Measurements from ENCODE around the gene PNMA8A. TPM values are rescaled to one million over a fixed set of nuclear protein-coding genes. Genes with fewer than 3 reads are reported as not detected.

PNMA8A gene
- polyA plus RNA-seq, 1 donor (not counting 4 experiments of a cell fraction or from before 2014, with no cell fraction given) = 0.24 TPM

DNA sequence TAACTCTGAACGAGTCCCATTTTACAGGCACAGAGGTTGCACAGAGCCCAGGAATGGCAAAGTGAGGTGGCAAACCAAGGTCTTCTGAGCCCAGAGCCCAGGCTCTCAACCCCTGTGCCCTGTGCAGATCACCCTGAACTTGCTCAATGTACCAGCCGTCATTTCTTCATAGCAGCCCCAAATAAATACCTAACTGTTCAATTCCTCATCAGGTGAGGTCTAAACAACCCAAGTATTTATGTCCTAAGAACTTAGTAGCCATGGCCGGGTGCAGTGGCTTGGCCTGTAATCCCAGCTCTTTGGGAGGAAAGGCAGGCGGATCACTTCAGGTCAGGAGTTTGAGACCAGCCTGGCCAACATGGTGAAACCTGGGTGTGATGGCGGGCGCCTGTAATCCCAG lies 46.1 kb upstream of the PNMA8A start:
- H3K4me3 ChIP-seq (ENCODE audit: control insufficient read depth in 2 of 3, extremely low read depth in 1 of 3, insufficient read depth in 2 of 3, low read depth in 1 of 3, low read length in 3 of 3) = no peak overlapping the region
- H3K27ac ChIP-seq (ENCODE audit: control insufficient read depth, insufficient read depth, low read length) = no peak overlapping the region
- no peaks in the 10 kb centered on the region for H3K36me3 ChIP-seq (ENCODE audit: control insufficient read depth in 2 of 2, extremely low read depth in 1 of 2, insufficient read depth in 2 of 2, low read length in 2 of 2)
- H3K9ac ChIP-seq (ENCODE audit: control insufficient read depth, extremely low read depth, insufficient read depth, low read length) = no peak overlapping the region
- DNase-seq (ENCODE audit: low read depth, low spot score) (no peak), FAIRE-seq (no peak)
- H3K27me3 ChIP-seq (ENCODE audit: control insufficient read depth, extremely low read depth, insufficient read depth, low read length) = no peaks in the 10 kb centered on the region
- dilution Hi-C loops (cut with MboI; ENCODE audit: extremely low pct_ligation_motif_present, low sequenced_read_pairs) = no loop called here
- no peaks in the 10 kb centered on the region for H3K79me2 ChIP-seq (ENCODE audit: control insufficient read depth, insufficient read depth, low read length)
- no peaks in the 10 kb centered on the region for H4K20me1 ChIP-seq (ENCODE audit: control insufficient read depth, extremely low read depth, insufficient read depth, low read length)
- TF ChIP-seq EZH2 (IDR thresholded peaks at IDR 0.05; ENCODE audit: low read length) (no peak), CTCF (optimal IDR thresholded peaks at IDR 0.05 in 1 of 3, IDR thresholded peaks at IDR 0.05 in 1 of 3, conservative IDR thresholded peaks at IDR 0.05 in 1 of 3; ENCODE audit: extremely low read depth in 1 of 3, insufficient read depth in 2 of 3, low read length in 3 of 3) (no peak)
- no peaks in the 10 kb centered on the region for H3K9me3 ChIP-seq (ENCODE audit: control insufficient read depth, low read depth, low read length)
- H3K4me1 ChIP-seq (ENCODE audit: control insufficient read depth, extremely low read depth, insufficient read depth, low read length) = peaks cover 3% of the 10 kb centered on the region
- no peak overlapping the region for H2AFZ ChIP-seq (ENCODE audit: control insufficient read depth, low read length)
- no peaks in the 10 kb centered on the region for H3K9me1 ChIP-seq (ENCODE audit: control insufficient read depth, extremely low read depth, insufficient read depth, low read length)
- H3K4me2 ChIP-seq (ENCODE audit: control insufficient read depth, extremely low read depth, insufficient read depth, low read depth, low read length) = no peak overlapping the region

- no peak for FAIRE-seq
Measured at GRCh38 chr19:46515879-46516350, 44.6 kb upstream of the PNMA8A start.

More at GRCh38 chr19:46515879-46516350, 44.6 kb upstream of the PNMA8A start:
- Histone ChIP-seq H3K4me1 (ENCODE audit: control insufficient read depth, extremely low read depth, insufficient read depth, low read length) (peaks cover 3% of the 10 kb centered on the region), H4K20me1 (ENCODE audit: control insufficient read depth, extremely low read depth, insufficient read depth, low read length) (no peaks in the 10 kb centered on the region), H3K36me3 (ENCODE audit: control insufficient read depth in 2 of 2, extremely low read depth in 1 of 2, insufficient read depth in 2 of 2, low read length in 2 of 2) (no peaks in the 10 kb centered on the region), H3K27ac (ENCODE audit: control insufficient read depth, insufficient read depth, low read length) (no peak overlapping the region), H3K79me2 (ENCODE audit: control insufficient read depth, insufficient read depth, low read length) (no peaks in the 10 kb centered on the region), H3K4me2 (ENCODE audit: control insufficient read depth, extremely low read depth, insufficient read depth, low read depth, low read length) (no peak overlapping the region), H3K9ac (ENCODE audit: control insufficient read depth, extremely low read depth, insufficient read depth, low read length) (no peak overlapping the region), H3K4me3 (ENCODE audit: control insufficient read depth in 2 of 3, extremely low read depth in 1 of 3, insufficient read depth in 2 of 3, low read depth in 1 of 3, low read length in 3 of 3) (no peak overlapping the region), H3K27me3 (ENCODE audit: control insufficient read depth, extremely low read depth, insufficient read depth, low read length) (no peaks in the 10 kb centered on the region), H3K9me1 (ENCODE audit: control insufficient read depth, extremely low read depth, insufficient read depth, low read length) (no peaks in the 10 kb centered on the region), H3K9me3 (ENCODE audit: control insufficient read depth, low read depth, low read length) (peaks cover 2% of the 10 kb centered on the region), H2AFZ (ENCODE audit: control insufficient read depth, low read length) (no peak overlapping the region)
- dilution Hi-C loops (cut with MboI; ENCODE audit: extremely low pct_ligation_motif_present, low sequenced_read_pairs) = no loop called here
- no peak for DNase-seq (ENCODE audit: low read depth, low spot score)
- TF ChIP-seq EZH2 (IDR thresholded peaks at IDR 0.05; ENCODE audit: low read length) (no peak), CTCF (optimal IDR thresholded peaks at IDR 0.05 in 1 of 3, IDR thresholded peaks at IDR 0.05 in 1 of 3, conservative IDR thresholded peaks at IDR 0.05 in 1 of 3; ENCODE audit: extremely low read depth in 1 of 3, insufficient read depth in 2 of 3, low read length in 3 of 3) (peak; percentile 49 to 66 (median 54))

Measured in keratinocyte (primary cell).